Stimulated activated naive CD8-positive, alpha-beta T cell treated with anti-CD3 and anti-CD28 coated beads, Interleukin-15, amount 100 ng/mL, for 72 hours (primary cell): ENCODE data around the gene DHRS4.
"Not testable (repeated sequence)": the region's sequence is repeated elsewhere in the genome, so short reads cannot be mapped to it uniquely, and the experiment has no call there.

Experiments
- ATAC-seq: fragments of 150-1000 bp; cut with Tn5 transposase; 2 replicates; pipeline ENCODE4 v1.10.0; 2021; ENCODE audit warnings: mild to moderate bottlenecking, moderate library complexity
- DNase-seq, 2 donors: peaks; one replicate each; pipeline ENCODE4 v3.0.0; 2021 to 2022
- H3K27ac Mint-ChIP-seq, 2 donors: one replicate each; pipeline ENCODE4 v1.8.0; 2022; ENCODE audit warnings: mild to moderate bottlenecking in 2 of 2, mixed read lengths in 2 of 2, moderate library complexity in 2 of 2
- H3K27me3 Mint-ChIP-seq: one replicate; pipeline ENCODE4 v1.8.0; 2022; ENCODE audit warnings: mixed read lengths
- H3K4me1 Mint-ChIP-seq: one replicate; pipeline ENCODE4 v1.8.0; 2022; ENCODE audit warnings: mild to moderate bottlenecking, mixed read lengths
- H3K4me3 Mint-ChIP-seq, 2 donors: one replicate each; pipeline ENCODE4 v1.8.0; 2022; ENCODE audit warnings: mild to moderate bottlenecking in 2 of 2, mixed read lengths in 2 of 2, moderate library complexity in 1 of 2
- H3K9me3 Mint-ChIP-seq, 2 donors: one replicate each; pipeline ENCODE4 v1.8.0; 2022; ENCODE audit warnings: mixed read lengths in 2 of 2

DHRS4 gene

GRCh38 chr14:23989734-23990445 is 36.3 kb downstream of the DHRS4 start:
- H3K4me1 Mint-ChIP-seq: peaks cover 45% of the 10 kb centered on the region
- not testable (repeated sequence) for H3K9me3 Mint-ChIP-seq, DNase-seq, H3K27me3 Mint-ChIP-seq, ATAC-seq
- peak overlapping the region in 1 of 2 donors; percentile 96 for H3K27ac Mint-ChIP-seq
- H3K4me3 Mint-ChIP-seq: peak overlapping the region; percentile 83 to 92

GRCh38 chr14:23990961-23991360 is 37.4 kb downstream of the DHRS4 start:
- peaks cover 43% of the 10 kb centered on the region for H3K4me1 Mint-ChIP-seq
- not testable (repeated sequence) for DNase-seq, H3K4me3 Mint-ChIP-seq, H3K9me3 Mint-ChIP-seq, ATAC-seq, H3K27ac Mint-ChIP-seq, H3K27me3 Mint-ChIP-seq

- H3K27ac Mint-ChIP-seq, H3K9me3 Mint-ChIP-seq, H3K27me3 Mint-ChIP-seq, DNase-seq, ATAC-seq, H3K4me3 Mint-ChIP-seq: not testable (repeated sequence)
- H3K4me1 Mint-ChIP-seq: peaks cover 22% of the 10 kb centered on the region
Measured at GRCh38 chr14:23993042-23993441, 39.5 kb downstream of the DHRS4 start.

GRCh38 chr14:23996009-23996408 is 42.4 kb downstream of the DHRS4 start:
- not testable (repeated sequence) for H3K27me3 Mint-ChIP-seq

GRCh38 chr14:23996825-23997224 is 43.3 kb downstream of the DHRS4 start:
- not testable (repeated sequence) for H3K27me3 Mint-ChIP-seq, ATAC-seq, DNase-seq, H3K4me3 Mint-ChIP-seq, H3K4me1 Mint-ChIP-seq, H3K27ac Mint-ChIP-seq, H3K9me3 Mint-ChIP-seq

More at GRCh38 chr14:23996009-23996408, 42.4 kb downstream of the DHRS4 start:
- H3K4me3 Mint-ChIP-seq, H3K9me3 Mint-ChIP-seq, DNase-seq, ATAC-seq, H3K4me1 Mint-ChIP-seq, H3K27ac Mint-ChIP-seq: not testable (repeated sequence)

GRCh38 chr14:23999640-24000039 is 46.1 kb downstream of the DHRS4 start:
- not testable (repeated sequence) for DNase-seq, H3K4me3 Mint-ChIP-seq, H3K4me1 Mint-ChIP-seq, ATAC-seq, H3K9me3 Mint-ChIP-seq, H3K27me3 Mint-ChIP-seq, H3K27ac Mint-ChIP-seq

GRCh38 chr14:24001078-24001477 is 47.5 kb downstream of the DHRS4 start:
- ATAC-seq, H3K27me3 Mint-ChIP-seq, H3K27ac Mint-ChIP-seq, H3K4me1 Mint-ChIP-seq, DNase-seq, H3K9me3 Mint-ChIP-seq, H3K4me3 Mint-ChIP-seq: not testable (repeated sequence)

- not testable (repeated sequence) for H3K9me3 Mint-ChIP-seq, H3K27ac Mint-ChIP-seq, H3K27me3 Mint-ChIP-seq, H3K4me3 Mint-ChIP-seq, DNase-seq, ATAC-seq, H3K4me1 Mint-ChIP-seq
Measured at GRCh38 chr14:24001679-24002078, 48.1 kb downstream of the DHRS4 start.

- H3K4me1 Mint-ChIP-seq: peaks cover 37% of the 10 kb centered on the region
- not testable (repeated sequence) for H3K27ac Mint-ChIP-seq
Measured at GRCh38 chr14:24006471-24006816, 52.9 kb downstream of the DHRS4 start.

GRCh38 chr14:24006817-24007652 is 53.5 kb downstream of the DHRS4 start:
- ATAC-seq (peak; percentile 96), DNase-seq (peak; percentile 75 to 79)
- Mint-ChIP-seq H3K4me1 (peaks cover 38% of the 10 kb centered on the region), H3K4me3 (peak overlapping the region; percentile 79 to 81), H3K27ac (peak overlapping the region in 1 of 2 donors; percentile 65)
- H3K9me3 Mint-ChIP-seq, H3K27me3 Mint-ChIP-seq: not testable (repeated sequence)

More at GRCh38 chr14:24006471-24006816, 52.9 kb downstream of the DHRS4 start:
- H3K4me3 Mint-ChIP-seq: peak overlapping the region in 1 of 2 donors; percentile 24
- ATAC-seq: peak; percentile 35
- not testable (repeated sequence) for H3K27me3 Mint-ChIP-seq, H3K9me3 Mint-ChIP-seq, DNase-seq

- H3K27me3 Mint-ChIP-seq: no peaks in the 10 kb centered on the region
- H3K4me3 Mint-ChIP-seq: peak overlapping the region; percentile 5 to 43
- peak overlapping the region in 1 of 2 donors; percentile 34 for H3K27ac Mint-ChIP-seq
- no peaks in the 10 kb centered on the region for H3K9me3 Mint-ChIP-seq
- DNase-seq: no peak
- peaks cover 38% of the 10 kb centered on the region for H3K4me1 Mint-ChIP-seq
- ATAC-seq: no peak
Measured at GRCh38 chr14:24011051-24011450, 57.5 kb downstream of the DHRS4 start.

GRCh38 chr14:24012726-24013273 is 59.2 kb downstream of the DHRS4 start:
- not testable (repeated sequence) for H3K4me3 Mint-ChIP-seq, H3K9me3 Mint-ChIP-seq, ATAC-seq, H3K27me3 Mint-ChIP-seq, H3K27ac Mint-ChIP-seq, DNase-seq
- peaks cover 35% of the 10 kb centered on the region for H3K4me1 Mint-ChIP-seq

GRCh38 chr14:24013654-24014514 is 60.3 kb downstream of the DHRS4 start:
- peaks cover 25% of the 10 kb centered on the region for H3K4me1 Mint-ChIP-seq
- H3K27me3 Mint-ChIP-seq: peaks cover 9% of the 10 kb centered on the region
- peaks cover 0 to 6% of the 10 kb centered on the region in 2 donors for H3K9me3 Mint-ChIP-seq
- DNase-seq (peak; percentile 54 to 58), ATAC-seq (peak; percentile 96)
- H3K4me3 Mint-ChIP-seq: no peak overlapping the region
- H3K27ac Mint-ChIP-seq: no peak overlapping the region

- H3K27ac Mint-ChIP-seq: peak overlapping the region in 1 of 2 donors; percentile 57
- not testable (repeated sequence) for H3K4me1 Mint-ChIP-seq, H3K9me3 Mint-ChIP-seq, H3K27me3 Mint-ChIP-seq, DNase-seq, ATAC-seq, H3K4me3 Mint-ChIP-seq
Measured at GRCh38 chr14:24015745-24016144, 62.2 kb downstream of the DHRS4 start.
